GM23248 (cell line): Measurements from ENCODE around the gene F10.

Experiments used
- EZH2 ChIP-seq: fragments of 200-600 bp; sonication (generic); IDR thresholded peaks from 2 replicates; pipeline ENCODE4 v1.6.1; 2018; ENCODE audit warnings: antibody characterized with exemption, mild to moderate bottlenecking; ENCODE audit not compliant: insufficient read depth, poor library complexity, severe bottlenecking
- EZH2phosphoT487 ChIP-seq: fragments of 200-600 bp; sonication (generic); IDR thresholded peaks from 2 replicates; pipeline ENCODE4 v1.6.1; 2018; ENCODE audit warnings: antibody characterized with exemption, moderate library complexity, mild to moderate bottlenecking, low read depth; ENCODE audit not compliant: insufficient read depth

DNA sequence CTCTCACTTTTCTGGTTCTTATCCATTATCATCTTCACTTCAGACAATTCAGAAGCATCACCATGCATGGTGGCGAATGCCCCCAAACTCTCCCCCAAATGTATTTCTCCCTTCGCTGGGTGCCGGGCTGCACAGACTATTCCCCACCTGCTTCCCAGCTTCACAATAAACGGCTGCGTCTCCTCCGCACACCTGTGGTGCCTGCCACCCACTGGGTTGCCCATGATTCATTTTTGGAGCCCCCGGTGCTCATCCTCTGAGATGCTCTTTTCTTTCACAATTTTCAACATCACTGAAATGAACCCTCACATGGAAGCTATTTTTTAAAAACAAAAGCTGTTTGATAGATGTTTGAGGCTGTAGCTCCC is 2.8 kb upstream of the F10 start:
- TF ChIP-seq EZH2 (no peak), EZH2phosphoT487 (no peak)
